Esophagus squamous epithelium (tissue), 5 donors: ENCODE measurements around the gene CCDC73. TPM values are rescaled to one million over a fixed set of nuclear protein-coding genes. Genes with fewer than 3 reads are reported as not detected.
"Not testable (repeated sequence)": the region's sequence is repeated elsewhere in the genome, so short reads cannot be mapped to it uniquely, and the experiment has no call there.

Experiments
- DNase-seq: peaks from one replicate; lab custom pipeline; 2025; lab: John Stamatoyannopoulos, UW
- H3K27ac ChIP-seq, 4 donors: fragments of 200-600 bp; sonication (generic); one replicate each; pipeline ENCODE4 v1.5.1; 2016 to 2019; ENCODE audit warnings: mild to moderate bottlenecking in 1 of 4
- H3K27me3 ChIP-seq, 4 donors: fragments of 200-600 bp; sonication (generic); 1 replicate in 3 of 4; 2 replicates in 1 of 4; pipeline versions ENCODE4 v1.5.1 to v1.6.0; 2017 to 2021; ENCODE audit warnings: antibody characterized with exemption in 1 of 4
- H3K36me3 ChIP-seq, 3 donors: fragments of 200-600 bp; sonication (generic); one replicate each; pipeline ENCODE4 v1.5.1; 2016 to 2019
- H3K4me1 ChIP-seq, 3 donors: fragments of 200-600 bp; sonication (generic); one replicate each; pipeline ENCODE4 v1.5.1; 2017 to 2019
- H3K4me3 ChIP-seq, 4 donors: fragments of 200-600 bp; sonication (generic); 1 replicate in 3 of 4; 2 replicates in 1 of 4; pipeline ENCODE4 v1.5.1; 2016 to 2019; ENCODE audit warnings: mild to moderate bottlenecking in 2 of 4, moderate library complexity in 1 of 4
- H3K9me3 ChIP-seq, 3 donors: fragments of 200-600 bp; sonication (generic); one replicate each; pipeline ENCODE4 v1.5.1; 2016 to 2019
- CTCF ChIP-seq, 6 experiments: fragments of 450-650 bp in 4 of 6; fragments of 200-600 bp in 2 of 6; sonication (generic) in 2 of 6; IDR thresholded peaks; one replicate each; pipeline ENCODE4 v1.5.1; 2016 to 2019; ENCODE audit warnings: antibody characterized with exemption in 6 of 6, mild to moderate bottlenecking in 4 of 6, moderate library complexity in 4 of 6
- POLR2A ChIP-seq, 4 donors: fragments of 450-650 bp; IDR thresholded peaks; one replicate each; pipeline ENCODE4 v1.6.1; 2017; ENCODE audit warnings: antibody characterized with exemption in 4 of 4, mild to moderate bottlenecking in 4 of 4, moderate library complexity in 3 of 4
- WGBS, 2 donors: methylation state at CpG; one replicate each; pipeline ENCODE4 v1.1.5; 2018; 5-methylcytosine and 5-hydroxymethylcytosine counted together
- intact Hi-C: fragments of 100-400 bp; cut with DNase I; formaldehyde crosslinking; loops from one replicate; pipeline ENCODE4 v1.15.0; 2022
- total RNA-seq, 4 donors: library from RNA; depleted of rRNA; stranded (reverse); fragments of >200 nt; gene quantifications; one replicate each; pipeline ENCODE4 v1.1.0, GENCODE V29; 2016
- donor health status: DM: yes; HTN: yes; CAD: no.

The CCDC73 gene
- total RNA-seq, 4 donors from 2014 or later, result 0.18 TPM; not detected in 3

- no peaks in the 10 kb centered on the region for H3K27me3 ChIP-seq
- intact Hi-C loops, result no loop called here
- WGBS, 2 donors, result 64 to 67% methylated on average over 4 of the region's 4 CpGs
- H3K4me3 ChIP-seq, result no peak overlapping the region
- H3K27ac ChIP-seq, result no peak overlapping the region
- DNase-seq, result no peak
- H3K36me3 ChIP-seq, result no peaks in the 10 kb centered on the region
- no peak for TF ChIP-seq CTCF (IDR thresholded peaks at IDR 0.05)
- TF ChIP-seq POLR2A (IDR thresholded peaks at IDR 0.05), result no peak
- H3K9me3 ChIP-seq, result no peaks in the 10 kb centered on the region
- H3K4me1 ChIP-seq, result no peaks in the 10 kb centered on the region
Observed at GRCh38 chr11:32616903-32617302, 177.6 kb downstream of the CCDC73 start.

GRCh38 chr11:32615422-32615821 lies 179.0 kb downstream of the CCDC73 start:
- Histone ChIP-seq H3K36me3 (no peaks in the 10 kb centered on the region), H3K4me1 (no peaks in the 10 kb centered on the region), H3K27me3 (no peaks in the 10 kb centered on the region), H3K4me3 (no peak overlapping the region), H3K27ac (no peak overlapping the region), H3K9me3 (no peaks in the 10 kb centered on the region)
- intact Hi-C loops, result no loop called here
- no peak for TF ChIP-seq POLR2A (IDR thresholded peaks at IDR 0.05)
- TF ChIP-seq CTCF (IDR thresholded peaks at IDR 0.05), result no peak
- DNase-seq, result no peak

GRCh38 chr11:32613500-32614151 lies 180.8 kb downstream of the CCDC73 start:
- no peak for DNase-seq
- TF ChIP-seq POLR2A (IDR thresholded peaks at IDR 0.05), result no peak
- TF ChIP-seq CTCF (IDR thresholded peaks at IDR 0.05), result no peak
- H3K4me1 ChIP-seq, result no peaks in the 10 kb centered on the region
- 47 to 50% methylated on average over 4 of the region's 4 CpGs for WGBS, 2 donors
- no peaks in the 10 kb centered on the region for H3K36me3 ChIP-seq
- H3K27me3 ChIP-seq, result no peaks in the 10 kb centered on the region
- no peak overlapping the region for H3K4me3 ChIP-seq
- intact Hi-C loops, result no loop called here
- no peaks in the 10 kb centered on the region for H3K9me3 ChIP-seq
- no peak overlapping the region for H3K27ac ChIP-seq

GRCh38 chr11:32610797-32611352 lies 183.6 kb downstream of the CCDC73 start:
- intact Hi-C loops, result no loop called here
- Histone ChIP-seq H3K4me3 (no peak overlapping the region), H3K9me3 (no peaks in the 10 kb centered on the region), H3K27ac (no peak overlapping the region), H3K4me1 (no peaks in the 10 kb centered on the region), H3K27me3 (no peaks in the 10 kb centered on the region), H3K36me3 (peaks cover 0 to 6% (median 0%) of the 10 kb centered on the region in 3 donors)
- 85% methylated on average over 3 of the region's 3 CpGs for WGBS, 2 donors
- no peak for TF ChIP-seq CTCF (IDR thresholded peaks at IDR 0.05)
- TF ChIP-seq POLR2A (IDR thresholded peaks at IDR 0.05), result no peak
- no peak for DNase-seq

GRCh38 chr11:32608826-32609225 lies 185.6 kb downstream of the CCDC73 start:
- intact Hi-C loops, H3K27ac ChIP-seq, H3K9me3 ChIP-seq, H3K4me3 ChIP-seq, H3K27me3 ChIP-seq, H3K4me1 ChIP-seq, DNase-seq: not testable (repeated sequence)
- peaks cover 0 to 26% (median 4%) of the 10 kb centered on the region in 3 donors for H3K36me3 ChIP-seq
- 83 to 96% methylated on average over 2 to 4 of the region's 4 CpGs for WGBS, 2 donors
